PC-9 (cell line): ENCODE results near the gene BET1L. TPM values are rescaled to one million over a fixed set of nuclear protein-coding genes. Genes with fewer than 3 reads are reported as not detected.
"Not testable (repeated sequence)": the region's sequence is repeated elsewhere in the genome, so short reads cannot be mapped to it uniquely, and the experiment has no call there.

Source experiments
- BruUV-seq: library from RNA; stranded (reverse); fragments of 400-500 nt; replicated peaks from 2 replicates; lab custom pipeline; 2021; lab: Mats Ljungman, UMichigan
- CTCF ChIA-PET: fragments of 300-600 bp; sonication (Branson Sonifier 250); formaldehyde crosslinking; loops from one replicate; lab custom pipeline; 2022; ENCODE audit warnings: antibody characterized with exemption; lab: Charles Lee
- POLR2A ChIA-PET: fragments of 300-600 bp; sonication (Branson Sonifier 250); formaldehyde crosslinking; loops from one replicate; lab custom pipeline; 2022; ENCODE audit warnings: antibody characterized with exemption; ENCODE audit not compliant: unreplicated experiment; lab: Charles Lee
- DNase-seq, 2 experiments: peaks; one replicate each; pipeline versions ENCODE4 v3.0.0 to v3.0.0-alpha.2; 2015 to 2022; ENCODE audit warnings: mixed read lengths in 1 of 2
- H2AFZ ChIP-seq: fragments of 200-600 bp; sonication (generic); 2 replicates; pipeline ENCODE4 v1.8.1; 2017; ENCODE audit warnings: antibody characterized with exemption
- H3F3A ChIP-seq: fragments of 200-600 bp; sonication (generic); 2 replicates; pipeline ENCODE4 v1.8.1; 2017; ENCODE audit warnings: antibody characterized with exemption, mild to moderate bottlenecking, low read depth; ENCODE audit not compliant: insufficient read depth
- H3K27ac ChIP-seq: fragments of 200-600 bp; sonication (generic); 2 replicates; pipeline ENCODE4 v1.6.1; 2016; ENCODE audit warnings: mixed run types
- H3K27me3 ChIP-seq: fragments of 200-600 bp; sonication (generic); 2 replicates; pipeline ENCODE4 v1.6.1; 2016; ENCODE audit warnings: low read depth, mixed run types; ENCODE audit not compliant: insufficient read depth
- H3K36me3 ChIP-seq: fragments of 200-600 bp; sonication (generic); 2 replicates; pipeline ENCODE4 v1.6.1; 2016; ENCODE audit warnings: low read depth, mixed run types
- H3K4me1 ChIP-seq: fragments of 200-600 bp; sonication (generic); replicated peaks from 2 replicates; pipeline ENCODE4 v1.6.1; 2016; ENCODE audit warnings: mixed run types; ENCODE audit not compliant: insufficient read depth
- H3K4me2 ChIP-seq: fragments of 200-600 bp; sonication (generic); 2 replicates; pipeline ENCODE4 v1.6.1; 2017; ENCODE audit warnings: mixed run types
- H3K4me3 ChIP-seq: fragments of 200-600 bp; sonication (generic); 2 replicates; pipeline ENCODE4 v1.6.1; 2016; ENCODE audit warnings: mixed run types
- H3K79me2 ChIP-seq: fragments of 200-600 bp; sonication (generic); 2 replicates; pipeline ENCODE4 v1.6.1; 2017; ENCODE audit warnings: low read depth, mixed run types
- H3K9me2 ChIP-seq: fragments of 200-600 bp; sonication (generic); 2 replicates; pipeline ENCODE4 v1.8.1; 2017; ENCODE audit warnings: mild to moderate bottlenecking; ENCODE audit not compliant: insufficient read depth
- H3K9me3 ChIP-seq: fragments of 200-600 bp; sonication (generic); 2 replicates; pipeline ENCODE4 v1.8.1; 2016; ENCODE audit warnings: low read depth; ENCODE audit not compliant: insufficient read depth
- H4K20me1 ChIP-seq: fragments of 200-600 bp; sonication (generic); 2 replicates; pipeline ENCODE4 v1.8.1; 2017; ENCODE audit not compliant: insufficient read depth
- CTCF ChIP-seq: fragments of 200-600 bp; sonication (generic); conservative IDR thresholded peaks from 2 replicates; pipeline ENCODE4 v1.6.1; 2017; ENCODE audit warnings: mixed run types, antibody characterized with exemption, mild to moderate bottlenecking, moderate library complexity
- intact Hi-C: fragments of 100-400 bp; cut with micrococcal nuclease; formaldehyde crosslinking; loops from one replicate; pipeline ENCODE4 v1.10.0; 2022; ENCODE audit not compliant: unreplicated experiment
- total RNA-seq: library from RNA; stranded (reverse); gene quantifications from 2 replicates; pipeline ENCODE4 v1.2.3, GENCODE V29; 2021

Gene BET1L
- total RNA-seq, 1 experiment from 2014 or later, result 45.7 TPM

GRCh38 chr11:180242-180641, 27.0 kb downstream of the BET1L start:
- H3K4me1 ChIP-seq, H4K20me1 ChIP-seq: not testable (repeated sequence)

More at GRCh38 chr11:180242-180641, 27.0 kb downstream of the BET1L start:
- intact Hi-C loops, DNase-seq, H3K4me2 ChIP-seq, H3K27ac ChIP-seq, H3K27me3 ChIP-seq, H3K79me2 ChIP-seq, H3K9me2 ChIP-seq, H3F3A ChIP-seq, POLR2A ChIA-PET, H3K9me3 ChIP-seq, H3K36me3 ChIP-seq, H3K4me3 ChIP-seq, CTCF ChIA-PET, BruUV-seq, H2AFZ ChIP-seq: not testable (repeated sequence)
- peak; percentile 49 for TF ChIP-seq CTCF

Other genes with a start within 250 kb of the BET1L start
- gene SCGB1C1, start 14.3 kb downstream of the BET1L start, total RNA-seq, result not detected in 2 replicates
- 115 and 129 TPM in 2 replicates for gene RIC8A, start 309 bp upstream of the BET1L start, total RNA-seq
- gene SIRT3, start 28.9 kb upstream of the BET1L start, total RNA-seq, result 26.0 and 35.0 TPM in 2 replicates
- 143 and 147 TPM in 2 replicates for gene PSMD13, start 29.6 kb upstream of the BET1L start, total RNA-seq
- 0.33 TPM in 1 of 2 replicates, not detected in the other for gene NLRP6, start 71.0 kb upstream of the BET1L start, total RNA-seq
- 68.6 and 76.9 TPM in 2 replicates for gene PGGHG, start 81.7 kb upstream of the BET1L start, total RNA-seq
- not detected in 2 replicates for gene IFITM5, start 92.1 kb upstream of the BET1L start, total RNA-seq
- 4.2 and 4.3 TPM in 2 replicates for gene IFITM2, start 100.4 kb upstream of the BET1L start, total RNA-seq
- gene IFITM1, start 106.6 kb upstream of the BET1L start, total RNA-seq, result 5.1 and 9.5 TPM in 2 replicates
- 136 and 176 TPM in 2 replicates for gene IFITM3, start 113.5 kb upstream of the BET1L start, total RNA-seq
- 4.7 and 6.1 TPM in 2 replicates for gene B4GALNT4, start 162.1 kb upstream of the BET1L start, total RNA-seq
- 83.7 and 109 TPM in 2 replicates for gene PKP3, start 186.8 kb upstream of the BET1L start, total RNA-seq
- 78.9 and 98.3 TPM in 2 replicates for gene SIGIRR, start 207.6 kb upstream of the BET1L start, total RNA-seq
- gene ANO9, start 234.6 kb upstream of the BET1L start, total RNA-seq, result 18.1 and 27.6 TPM in 2 replicates
- 32.5 and 38.8 TPM in 2 replicates for gene PTDSS2, start 242.9 kb upstream of the BET1L start, total RNA-seq